NB4 (cell line): ENCODE data around the gene TSPAN7.

Experiments used
- DNase-seq: peaks from one replicate; pipeline ENCODE4 v3.0.0; 2010; ENCODE audit warnings: low read depth
- H3K4me3 ChIP-seq: one replicate; pipeline ENCODE4 v1.5.1; 2011; ENCODE audit warnings: mild to moderate bottlenecking, low read depth, low read length, moderate library complexity
- CTCF ChIP-seq: IDR thresholded peaks from one replicate; pipeline ENCODE4 v1.5.1; 2012; ENCODE audit warnings: low read depth, low read length
- MAX ChIP-seq: IDR thresholded peaks from 2 replicates; pipeline ENCODE4 v1.6.1; 2011; ENCODE audit warnings: low read depth, low read length
- MYC ChIP-seq: IDR thresholded peaks from 2 replicates; pipeline ENCODE4 v1.6.1; 2011; ENCODE audit warnings: low read depth, low read length
- POLR2A ChIP-seq: IDR thresholded peaks from 2 replicates; pipeline ENCODE4 v1.6.1; 2011; ENCODE audit warnings: mild to moderate bottlenecking; ENCODE audit not compliant: insufficient read length; ENCODE audit errors: extremely low read depth

TSPAN7 gene

GRCh38 chrX:38560776-38561125, 591 bp upstream of the TSPAN7 start:
- no peak for DNase-seq
- TF ChIP-seq MAX: no peak
- TF ChIP-seq MYC: no peak
- no peak for TF ChIP-seq POLR2A
- no peak for TF ChIP-seq CTCF
- no peak overlapping the region for H3K4me3 ChIP-seq

- TF ChIP-seq MAX: no peak
- TF ChIP-seq POLR2A: no peak
- no peak overlapping the region for H3K4me3 ChIP-seq
- no peak for DNase-seq
Measured at GRCh38 chrX:38561951-38562719, 793 bp downstream of the TSPAN7 start.

- no peak overlapping the region for H3K4me3 ChIP-seq
- no peak for DNase-seq
- no peak for TF ChIP-seq CTCF
- no peak for TF ChIP-seq MAX
- no peak for TF ChIP-seq POLR2A
- no peak for TF ChIP-seq MYC
Measured at GRCh38 chrX:38563030-38563429, 1.7 kb downstream of the TSPAN7 start.

- no peak for DNase-seq
- H3K4me3 ChIP-seq: no peak overlapping the region
- TF ChIP-seq MAX: no peak
- no peak for TF ChIP-seq POLR2A
- no peak for TF ChIP-seq CTCF
- no peak for TF ChIP-seq MYC
Measured at GRCh38 chrX:38570396-38570795, 9.1 kb downstream of the TSPAN7 start.

- TF ChIP-seq MYC (no peak), POLR2A (no peak)
- no peak for DNase-seq
- H3K4me3 ChIP-seq: no peak overlapping the region
Measured at GRCh38 chrX:38571058-38571457, 9.7 kb downstream of the TSPAN7 start.

- DNase-seq: no peak
- no peak overlapping the region for H3K4me3 ChIP-seq
- no peak for TF ChIP-seq CTCF
- TF ChIP-seq POLR2A: no peak
- TF ChIP-seq MYC: no peak
- TF ChIP-seq MAX: no peak
Measured at GRCh38 chrX:38574858-38575257, 13.5 kb downstream of the TSPAN7 start.
